T-helper 2 cell treated with Interferon-gamma antibody and Interleukin-4, amounts not matched to agents 100 ng/mL and 5 ng/mL, for 36 hours (primary cell): ENCODE results near the gene CATSPER3. TPM values are rescaled to one million over a fixed set of nuclear protein-coding genes. Genes with fewer than 3 reads are reported as not detected.
"Not testable (repeated sequence)": the region's sequence is repeated elsewhere in the genome, so short reads cannot be mapped to it uniquely, and the experiment has no call there.

Source experiments
- intact Hi-C: fragments of 100-400 bp; cut with micrococcal nuclease; formaldehyde crosslinking; loops from one replicate; pipeline ENCODE4 v1.15.1; 2023
- total RNA-seq: library from RNA; stranded (reverse); gene quantifications from 2 replicates; pipeline ENCODE4 v1.2.3, GENCODE V29; 2022

CATSPER3 gene
- total RNA-seq, 1 donor from 2014 or later, result 0.95 TPM

DNA sequence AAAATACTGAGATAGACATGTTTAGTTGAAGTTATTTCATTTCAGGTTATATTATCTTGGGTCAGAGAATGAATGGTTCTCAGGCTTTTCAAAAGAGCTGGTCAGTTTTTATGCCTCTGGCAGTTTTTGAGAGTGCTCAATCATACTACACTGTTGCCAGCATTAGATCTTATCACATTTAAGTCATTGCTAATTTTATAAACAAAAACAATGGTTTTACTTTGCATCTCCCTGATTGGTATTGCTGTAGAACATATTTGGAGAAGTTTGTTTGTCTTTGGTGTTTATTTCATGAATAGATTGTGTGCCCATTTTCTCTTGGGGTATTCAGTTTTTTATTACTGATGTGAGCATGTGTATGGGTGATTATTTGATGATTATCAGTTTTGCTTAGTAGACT, 1.5 kb downstream of the CATSPER3 start:
- intact Hi-C loops, result loop anchor here (10.0 kb wide), 1 partner anchor 66 kb away; the partner anchor contains the start of gene PITX1

DNA sequence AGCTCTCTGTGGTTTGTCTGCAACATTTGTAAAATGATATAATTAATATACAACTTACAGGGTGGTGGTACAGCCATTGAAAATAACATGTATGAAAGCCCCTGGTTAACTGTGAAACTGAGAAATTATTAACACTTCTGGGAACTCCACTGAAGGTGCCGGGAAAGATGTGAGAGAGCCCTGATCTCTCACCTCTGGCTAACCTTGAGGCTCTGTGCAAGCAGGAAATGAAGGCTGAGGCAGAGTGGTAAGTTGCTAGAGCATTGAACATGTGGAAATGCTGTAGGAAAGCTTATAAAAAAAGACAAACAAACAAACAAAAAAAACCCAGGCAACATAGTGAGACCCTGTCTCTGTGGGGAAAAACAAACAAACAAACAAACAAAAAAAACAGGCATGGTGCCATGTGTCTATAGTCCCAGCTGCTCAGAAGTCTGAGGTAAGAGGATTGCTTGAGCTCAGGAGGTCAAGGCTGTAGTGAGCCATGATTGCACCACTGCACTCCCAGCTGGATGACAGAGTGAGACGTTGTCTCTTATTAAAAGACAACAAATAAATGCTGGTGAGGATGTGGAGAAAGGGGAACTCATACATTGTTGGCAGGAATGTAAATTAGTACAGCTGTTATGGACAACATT, 7.5 kb downstream of the CATSPER3 start:
- intact Hi-C loops, result no loop called here

DNA sequence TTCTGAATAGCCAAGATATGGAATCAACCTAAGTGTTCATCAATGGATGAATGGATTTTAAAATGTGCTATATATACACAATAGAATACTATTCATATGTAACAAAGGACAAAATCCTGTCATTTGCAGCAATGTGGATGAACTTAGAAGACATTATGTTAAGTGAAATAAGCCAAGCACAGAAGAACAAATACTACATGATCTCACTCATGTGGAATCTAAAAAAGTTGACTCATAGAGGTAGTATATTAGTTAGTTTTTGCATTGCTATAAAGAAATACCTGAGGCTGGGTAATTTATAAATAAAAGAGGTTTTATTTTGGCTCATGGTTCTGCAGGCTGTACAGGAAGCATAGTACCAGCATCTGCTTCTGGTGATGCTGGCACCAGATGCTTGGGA, 8.1 kb downstream of the CATSPER3 start:
- intact Hi-C loops, result no loop called here

DNA sequence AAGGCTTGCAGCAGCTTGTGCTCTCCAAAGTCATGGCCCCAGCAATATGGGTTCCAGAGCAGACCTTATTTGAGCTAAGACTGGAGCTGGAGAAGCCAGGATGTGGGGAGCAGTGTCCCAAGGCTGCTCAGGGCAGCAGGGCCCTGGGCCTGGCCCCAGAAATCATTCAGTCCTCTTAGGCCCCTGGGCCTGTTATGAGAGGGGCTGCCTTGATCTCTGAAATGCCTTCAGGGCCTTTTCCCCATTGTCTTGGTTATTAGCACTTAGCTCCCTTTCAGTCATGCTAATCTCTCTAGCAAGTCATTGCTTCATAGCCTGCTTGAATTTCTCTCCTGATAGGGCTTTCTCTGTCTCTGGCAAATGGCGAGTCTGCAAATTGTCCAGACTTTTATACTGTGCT, 9.1 kb downstream of the CATSPER3 start:
- intact Hi-C loops, result no loop called here

DNA sequence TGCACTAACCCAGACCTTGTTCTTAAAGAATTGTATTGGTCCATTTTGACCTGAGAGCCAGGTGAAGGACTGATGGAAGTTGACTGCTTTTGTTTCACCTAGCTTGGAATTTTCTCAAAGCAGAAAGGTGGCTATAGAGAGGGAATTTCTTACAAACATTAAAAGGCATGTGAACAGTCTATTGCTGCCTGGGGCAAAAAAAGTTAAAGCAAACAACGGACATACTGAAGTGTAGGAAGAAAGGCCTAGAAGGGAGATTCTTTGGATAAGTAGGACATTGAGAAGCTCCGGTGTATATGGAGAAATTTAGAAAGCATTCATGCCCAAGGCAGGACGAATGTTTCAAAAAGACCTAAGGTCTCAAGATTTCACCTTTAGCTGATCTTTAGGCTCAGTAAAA, 11.7 kb downstream of the CATSPER3 start:
- intact Hi-C loops, result no loop called here

DNA sequence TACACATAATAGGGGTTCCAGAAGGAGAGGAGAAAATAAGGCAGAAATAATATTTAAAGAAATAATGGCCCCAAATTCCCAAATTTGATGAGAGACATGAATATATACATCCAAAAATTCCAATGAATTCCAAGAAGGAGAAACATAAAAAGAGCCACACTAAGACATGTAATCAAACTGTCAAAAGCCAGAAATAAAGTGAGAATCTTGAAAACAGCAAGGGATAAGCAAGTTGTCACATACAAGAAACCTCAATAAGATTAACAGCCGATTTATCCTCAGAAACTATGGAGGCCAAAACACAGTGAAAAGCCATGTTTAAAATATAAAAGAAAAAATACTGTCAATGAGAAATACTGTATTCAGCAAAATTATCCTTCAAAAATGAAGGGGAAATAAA, 14.5 kb downstream of the CATSPER3 start:
- intact Hi-C loops, result no loop called here

DNA sequence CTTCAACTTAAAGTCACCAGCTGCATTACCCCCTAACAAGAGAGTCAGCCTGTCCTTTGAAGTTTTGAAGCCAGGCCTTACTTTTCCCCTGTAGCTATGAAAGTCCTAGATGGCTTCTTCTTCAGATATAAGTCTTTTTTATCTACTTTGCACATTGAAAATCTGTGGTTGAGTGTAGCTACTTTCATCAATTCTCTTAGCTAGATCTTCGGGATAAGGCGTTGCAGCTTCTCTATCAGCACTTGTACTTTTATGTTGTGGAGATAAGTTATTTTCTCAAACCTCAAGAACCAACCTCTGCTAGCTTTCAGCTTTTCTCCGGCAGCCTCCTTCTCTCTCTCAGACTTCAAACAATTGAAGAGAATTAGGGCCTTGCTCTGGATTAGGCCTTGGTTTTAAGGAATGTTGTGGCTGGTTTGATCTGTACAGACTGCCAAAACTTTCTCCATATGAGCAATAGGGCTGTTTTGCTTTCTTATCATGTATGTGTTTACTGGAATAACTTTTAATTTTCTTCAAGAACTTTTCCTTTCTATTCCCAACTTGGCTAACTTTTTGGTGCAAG, 21.6 kb downstream of the CATSPER3 start:
- intact Hi-C loops, result no loop called here

DNA sequence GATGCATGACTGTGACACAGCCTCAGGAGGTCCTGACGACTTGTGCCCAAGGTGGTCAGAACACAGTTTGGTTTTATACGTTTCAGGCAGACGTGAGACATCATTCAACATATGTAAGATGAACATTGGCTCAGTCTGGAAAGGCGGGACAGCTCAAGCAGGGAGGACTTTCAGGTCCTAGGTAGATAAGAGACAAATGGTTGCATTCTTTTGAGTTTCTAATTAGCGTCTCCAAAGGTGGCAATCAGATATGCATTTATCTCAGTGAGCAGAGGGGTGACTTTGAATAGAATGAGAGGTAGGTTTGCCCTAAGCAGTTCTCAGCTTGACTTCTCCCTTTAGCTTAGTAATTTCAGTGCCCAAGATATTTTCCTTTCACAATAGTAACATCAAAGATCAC, 22.5 kb downstream of the CATSPER3 start:
- intact Hi-C loops, result not testable (repeated sequence)

DNA sequence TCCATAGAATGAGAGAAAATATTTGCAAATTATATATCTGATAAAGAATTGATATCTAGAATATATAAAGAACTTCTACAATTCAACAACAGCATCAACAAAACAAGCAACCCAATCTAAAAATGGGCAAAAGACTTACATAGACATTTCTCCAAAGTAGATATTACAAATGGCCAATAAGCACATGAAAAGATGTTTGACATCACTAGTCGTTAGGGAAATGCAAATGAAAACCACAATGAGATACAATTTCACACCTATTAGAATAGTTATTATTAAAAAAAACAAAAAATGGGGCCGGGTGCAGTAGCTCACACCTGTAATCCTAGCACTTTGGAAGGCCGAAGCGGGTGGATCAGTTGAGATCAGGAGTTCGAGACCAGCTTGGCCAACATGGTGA, 24.4 kb downstream of the CATSPER3 start:
- intact Hi-C loops, result no loop called here

DNA sequence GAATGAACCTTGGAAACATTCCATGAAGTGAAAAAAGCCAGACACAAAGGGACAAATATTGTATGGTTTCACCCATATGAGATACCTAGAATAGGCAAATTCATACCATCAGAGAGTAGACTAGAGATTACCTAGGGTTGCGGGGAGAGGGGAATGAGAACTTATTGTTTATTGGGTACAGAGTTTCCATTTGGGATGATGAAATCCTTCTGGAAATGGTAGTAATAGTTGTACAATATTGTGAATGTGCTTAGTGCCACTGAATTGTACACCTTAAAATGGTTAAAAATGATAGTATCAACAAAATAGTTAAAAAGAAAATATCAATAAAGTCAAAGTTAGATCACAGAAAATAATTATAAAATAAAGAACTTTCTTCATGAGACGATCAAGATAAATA, 25.5 kb downstream of the CATSPER3 start:
- intact Hi-C loops, result no loop called here

DNA sequence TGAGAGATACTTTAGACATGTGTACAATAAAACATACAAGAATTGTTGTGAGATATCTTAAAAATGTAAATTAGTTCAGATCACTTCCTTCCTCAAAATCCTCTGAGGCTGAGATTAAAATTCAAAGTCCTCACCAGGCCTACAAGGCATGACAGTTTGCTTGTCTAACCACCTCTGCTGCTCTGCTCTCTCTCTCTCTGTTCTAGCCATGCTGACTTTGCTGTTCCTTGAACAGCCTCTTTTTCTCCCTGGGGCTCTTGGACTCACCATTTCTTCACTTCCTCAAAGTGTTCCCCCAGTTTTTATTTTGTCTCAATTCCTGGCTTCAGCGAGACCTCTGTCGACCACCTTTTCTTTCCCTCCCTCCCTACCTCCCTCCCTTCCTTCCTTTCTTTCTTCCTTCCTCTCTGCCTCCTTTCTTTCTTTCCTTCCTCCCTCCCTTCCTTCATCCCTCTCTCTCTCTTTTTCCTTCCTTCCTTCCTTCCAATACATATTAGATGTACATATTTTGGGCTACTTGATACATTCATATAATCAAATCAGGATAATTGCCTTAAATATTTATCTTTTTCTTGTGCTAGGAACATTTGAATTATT, 27.0 kb downstream of the CATSPER3 start:
- intact Hi-C loops, result no loop called here

DNA sequence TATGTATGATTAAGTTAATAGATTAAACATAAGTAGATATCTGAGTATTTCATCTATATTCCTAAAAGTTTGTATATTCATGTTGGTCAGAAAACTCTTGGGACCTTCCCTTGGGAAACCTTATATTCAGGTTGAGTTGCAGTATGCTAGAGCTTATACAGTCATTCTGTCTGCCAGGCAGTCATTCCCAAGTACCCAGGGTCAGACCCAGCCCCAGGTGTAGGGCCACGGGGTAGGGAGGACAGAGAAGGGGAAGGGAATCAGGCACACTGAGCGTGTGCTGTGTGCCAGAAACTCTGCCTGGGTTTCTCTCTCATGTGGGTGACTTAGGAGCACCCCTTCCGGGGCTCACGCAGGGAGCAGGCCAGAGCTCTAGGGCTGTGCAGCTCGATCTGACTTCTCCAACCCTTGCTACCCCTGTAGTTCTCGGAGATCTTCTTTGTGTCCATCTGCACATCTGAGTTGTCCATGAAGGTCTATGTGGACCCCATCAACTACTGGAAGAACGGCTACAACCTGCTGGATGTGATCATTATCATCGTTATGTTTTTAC, 28.2 kb downstream of the CATSPER3 start:
- intact Hi-C loops, result no loop called here

DNA sequence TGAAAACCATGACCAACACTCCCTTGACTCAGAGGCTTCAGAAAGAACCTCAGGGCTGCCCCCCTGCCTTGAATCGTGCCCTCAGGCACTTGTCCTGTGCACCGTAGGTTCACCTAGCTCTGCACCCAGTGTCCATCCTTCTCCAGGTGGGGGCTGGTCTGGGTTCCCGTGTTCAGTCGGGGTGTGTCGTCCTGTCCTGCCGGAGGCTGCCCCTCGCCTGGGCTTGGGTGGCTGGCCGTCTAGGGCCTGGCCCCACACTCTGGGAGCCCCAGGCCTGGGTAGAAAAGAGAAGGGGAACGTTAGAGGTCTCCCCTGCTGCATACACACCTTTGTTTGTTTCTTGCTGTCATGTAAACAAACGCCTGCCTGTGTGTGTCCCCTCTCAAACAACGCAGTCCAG, 29.3 kb downstream of the CATSPER3 start:
- intact Hi-C loops, result no loop called here

DNA sequence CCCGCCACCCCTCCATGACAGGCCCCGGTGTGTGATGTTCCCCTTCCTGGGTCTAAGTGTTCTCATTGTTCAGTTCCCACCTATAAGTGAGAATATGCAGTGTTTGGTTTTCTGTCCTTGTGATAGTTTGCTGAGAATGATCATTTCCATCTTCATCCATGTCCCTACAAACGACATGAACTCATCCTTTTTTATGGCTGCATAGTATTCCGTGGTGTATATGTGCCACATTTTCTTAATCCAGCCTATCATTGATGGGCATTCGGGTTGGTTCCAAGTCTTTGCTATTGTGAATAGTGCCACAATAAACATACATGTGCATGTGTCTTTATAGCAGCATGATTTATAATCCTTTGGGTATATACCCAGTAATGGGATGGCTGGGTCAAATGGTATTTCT, 30.4 kb downstream of the CATSPER3 start:
- intact Hi-C loops, result not testable (repeated sequence)

DNA sequence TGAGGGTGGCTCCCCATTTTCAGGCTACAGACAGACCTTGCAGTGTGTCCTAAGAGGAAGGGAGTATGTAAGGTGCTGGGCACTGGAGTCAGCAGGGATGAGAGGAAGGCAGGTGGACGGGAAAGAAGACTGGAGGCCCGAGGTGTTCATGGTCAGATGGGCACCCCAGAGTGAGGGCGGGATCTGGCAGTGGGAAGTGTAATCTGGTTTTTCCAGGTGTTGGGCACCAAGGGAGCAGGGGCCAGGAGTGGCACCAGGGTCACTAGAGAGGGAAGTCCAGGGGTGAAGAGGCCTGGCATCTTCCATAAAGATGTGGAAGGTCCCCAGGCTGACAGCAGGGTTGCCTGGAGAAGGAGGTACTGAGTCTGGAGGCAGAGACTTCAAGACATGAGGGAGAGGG, 36.7 kb downstream of the CATSPER3 start:
- intact Hi-C loops, result no loop called here

DNA sequence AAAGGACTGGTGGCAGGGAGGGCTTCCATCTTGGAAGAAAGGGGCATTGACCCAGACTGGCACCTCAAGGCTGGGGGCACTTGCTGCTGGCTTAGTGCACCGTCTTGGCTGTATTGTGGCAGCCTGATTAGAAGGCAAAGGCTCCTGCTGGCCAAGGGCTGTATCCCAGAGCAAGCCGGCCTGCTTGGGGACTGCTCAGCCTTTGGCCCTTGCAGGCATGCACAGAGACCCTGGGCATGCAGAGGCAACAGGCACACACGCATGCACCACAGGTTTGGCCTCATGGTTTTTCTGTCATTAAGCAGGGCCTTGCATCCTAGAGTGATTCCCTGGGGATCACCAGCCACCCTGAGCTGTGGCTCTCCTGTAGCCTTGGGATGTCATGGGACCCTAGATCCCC, 37.4 kb downstream of the CATSPER3 start:
- intact Hi-C loops, result no loop called here

DNA sequence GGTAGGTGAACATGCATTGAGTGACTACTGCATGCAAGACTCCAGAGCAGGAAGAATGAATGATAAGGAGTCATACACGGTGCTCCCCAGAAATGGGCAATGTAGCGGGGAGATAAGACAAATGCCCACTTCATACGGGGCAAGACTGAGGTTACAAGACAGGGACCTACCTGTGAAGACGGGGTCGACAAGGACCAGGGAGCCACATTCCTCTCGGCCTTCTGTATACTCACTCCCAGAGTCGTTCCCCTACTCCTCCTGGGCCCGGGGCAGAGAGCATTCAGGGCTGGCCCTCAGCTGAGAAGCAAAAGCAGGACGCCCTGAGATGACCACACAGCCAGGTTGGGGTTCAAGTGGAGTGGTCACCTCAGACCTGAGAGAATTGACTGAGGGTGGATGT, 39.6 kb downstream of the CATSPER3 start:
- intact Hi-C loops, result no loop called here

DNA sequence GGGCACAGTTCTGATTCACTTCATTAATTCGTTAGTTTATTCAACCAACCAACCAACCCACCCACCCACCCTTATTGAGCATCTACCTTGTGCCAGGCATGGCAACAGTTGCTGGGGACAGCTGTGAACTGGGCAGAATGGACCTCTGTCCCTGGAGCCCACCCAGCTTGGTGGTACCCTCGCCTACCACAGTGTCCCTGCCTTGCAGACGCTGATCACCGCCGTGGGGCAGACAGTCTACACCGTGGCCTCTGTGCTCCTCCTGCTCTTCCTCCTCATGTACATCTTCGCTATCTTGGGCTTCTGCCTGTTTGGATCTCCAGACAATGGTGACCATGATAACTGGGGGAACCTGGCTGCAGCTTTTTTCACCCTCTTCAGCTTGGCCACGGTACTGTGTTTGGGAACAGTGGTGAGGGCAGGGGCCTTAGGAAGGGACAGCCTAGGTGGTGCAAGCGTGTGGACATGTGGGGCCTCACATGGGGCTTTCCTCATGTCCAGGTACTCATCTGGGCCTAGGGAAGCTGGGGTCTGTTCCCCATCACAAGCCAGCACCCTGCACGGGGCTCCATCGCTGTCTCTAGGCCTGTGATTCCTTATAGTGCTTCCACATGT, 40.1 kb downstream of the CATSPER3 start:
- intact Hi-C loops, result no loop called here

DNA sequence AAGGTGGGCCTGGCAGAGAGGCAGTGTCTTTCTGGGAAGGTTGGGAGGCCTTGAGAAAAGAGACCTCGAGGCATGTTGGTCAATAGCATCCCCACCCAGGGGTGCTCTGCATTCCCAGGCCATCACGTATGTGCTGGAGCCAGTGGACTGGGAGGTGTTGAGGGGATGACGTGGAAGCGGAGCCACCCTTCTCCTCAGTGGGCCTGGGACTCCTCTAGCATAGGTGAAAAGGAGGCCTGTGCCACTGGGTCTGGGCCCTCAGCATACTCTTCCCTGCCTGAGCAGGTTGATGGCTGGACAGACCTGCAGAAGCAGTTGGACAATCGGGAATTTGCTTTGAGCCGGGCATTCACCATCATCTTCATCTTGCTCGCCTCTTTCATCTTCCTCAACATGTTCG, 40.8 kb downstream of the CATSPER3 start:
- intact Hi-C loops, result no loop called here

DNA sequence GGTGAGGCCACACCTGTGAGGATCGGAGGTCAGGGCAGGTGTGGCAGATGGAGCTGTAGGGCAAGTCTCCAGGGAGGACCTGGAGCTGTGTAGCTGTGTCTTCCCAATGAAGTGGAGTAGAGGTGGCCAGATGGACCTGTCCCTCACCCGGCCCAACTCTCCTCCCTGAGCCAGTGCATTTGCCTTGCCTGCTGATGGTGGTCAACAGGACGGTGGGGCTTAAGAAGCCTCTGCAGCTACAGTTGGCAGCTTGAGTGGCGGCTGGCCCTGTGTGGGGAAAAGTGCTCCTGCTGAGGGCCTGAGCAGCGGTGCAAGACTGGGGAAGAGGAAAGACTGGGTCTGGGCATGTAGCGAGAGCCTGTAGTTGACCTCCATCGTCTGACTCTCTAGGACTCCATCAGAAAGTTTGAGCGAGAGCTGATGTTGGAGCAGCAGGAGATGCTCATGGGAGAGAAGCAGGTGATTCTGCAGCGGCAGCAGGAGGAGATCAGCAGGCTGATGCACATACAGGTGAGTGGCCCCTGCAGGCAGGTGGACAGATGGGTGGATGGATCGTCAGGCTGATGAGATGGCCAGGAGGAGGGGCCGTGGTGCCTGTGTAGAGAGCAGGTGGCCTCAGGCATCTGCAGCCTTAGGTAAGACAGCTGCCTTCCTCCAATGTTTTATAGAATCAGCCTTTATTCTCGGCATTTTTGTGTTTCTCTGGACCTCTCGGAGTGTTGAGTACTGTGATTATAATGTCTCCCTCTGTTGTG, 41.5 kb downstream of the CATSPER3 start:
- intact Hi-C loops, result no loop called here

DNA sequence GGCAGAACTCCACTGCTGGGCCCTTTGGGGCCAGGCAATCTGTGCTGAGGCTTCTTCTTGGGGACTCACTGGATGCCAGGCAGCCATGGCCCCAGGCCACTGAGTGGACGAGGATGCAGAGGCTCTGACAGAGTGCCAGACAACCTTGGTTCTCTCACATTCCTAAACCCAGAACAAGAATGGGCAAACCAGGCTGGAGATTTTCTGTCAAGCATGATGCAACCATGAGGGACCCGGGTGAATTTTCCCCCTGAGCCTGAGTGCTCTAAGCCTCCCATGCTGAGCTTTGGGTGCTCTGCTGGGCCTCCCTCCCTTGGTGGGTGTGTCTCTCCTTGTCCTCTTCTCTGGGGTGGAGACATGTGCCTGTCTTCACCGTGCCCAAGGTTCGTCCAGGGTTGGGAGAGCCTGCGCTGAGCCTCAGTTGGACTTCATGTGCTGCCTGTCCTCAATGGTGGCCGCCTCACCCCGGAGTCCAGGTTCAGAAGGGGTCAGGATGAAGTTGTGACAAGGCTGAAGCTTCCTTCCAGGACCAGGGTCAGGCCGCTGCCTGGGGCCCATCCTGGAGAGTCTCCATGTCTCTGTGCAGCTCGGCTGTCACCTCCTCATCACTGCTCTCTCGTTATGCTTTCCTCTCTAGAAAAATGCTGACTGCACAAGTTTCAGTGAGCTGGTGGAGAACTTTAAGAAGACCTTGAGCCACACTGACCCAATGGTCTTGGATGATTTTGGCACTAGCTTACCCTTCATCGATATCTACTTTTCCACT, 42.2 kb downstream of the CATSPER3 start:
- intact Hi-C loops, result no loop called here
